Effector memory CD8-positive, alpha-beta T cell (primary cell): ENCODE measurements around the gene OR6A2.
A peak's percentile ranks its signal among the peaks of the same experiment; 100 is the strongest.
"Not testable (repeated sequence)": the region's sequence is repeated elsewhere in the genome, so short reads cannot be mapped to it uniquely, and the experiment has no call there.

Experiments
- ATAC-seq: fragments of 150-1000 bp; cut with Tn5 transposase; replicated peaks from 2 replicates; pipeline ENCODE4 v1.10.0; 2021; ENCODE audit warnings: mild to moderate bottlenecking, moderate library complexity
- DNase-seq, 3 experiments: peaks; one replicate each; pipeline ENCODE4 v3.0.0; 2021
- H3K27ac Mint-ChIP-seq, 2 donors: one replicate each; pipeline ENCODE4 v1.8.0; 2022; ENCODE audit warnings: mild to moderate bottlenecking in 2 of 2, mixed read lengths in 2 of 2, moderate library complexity in 2 of 2
- H3K27me3 Mint-ChIP-seq, 2 donors: one replicate each; pipeline ENCODE4 v1.8.0; 2022; ENCODE audit warnings: mixed read lengths in 2 of 2
- H3K36me3 Mint-ChIP-seq: one replicate; pipeline ENCODE4 v1.8.0; 2022; ENCODE audit warnings: mild to moderate bottlenecking, moderate library complexity, mixed read lengths; ENCODE audit not compliant: insufficient read depth
- H3K4me1 Mint-ChIP-seq, 2 donors: one replicate each; pipeline ENCODE4 v1.8.0; 2022; ENCODE audit warnings: low read depth in 2 of 2, mixed read lengths in 2 of 2
- H3K4me3 Mint-ChIP-seq, 2 donors: one replicate each; pipeline ENCODE4 v1.8.0; 2022; ENCODE audit warnings: mild to moderate bottlenecking in 2 of 2, mixed read lengths in 2 of 2, moderate library complexity in 2 of 2
- H3K9me3 Mint-ChIP-seq, 2 donors: one replicate each; pipeline ENCODE4 v1.8.0; 2022; ENCODE audit warnings: mixed read lengths in 2 of 2

Gene OR6A2

DNA sequence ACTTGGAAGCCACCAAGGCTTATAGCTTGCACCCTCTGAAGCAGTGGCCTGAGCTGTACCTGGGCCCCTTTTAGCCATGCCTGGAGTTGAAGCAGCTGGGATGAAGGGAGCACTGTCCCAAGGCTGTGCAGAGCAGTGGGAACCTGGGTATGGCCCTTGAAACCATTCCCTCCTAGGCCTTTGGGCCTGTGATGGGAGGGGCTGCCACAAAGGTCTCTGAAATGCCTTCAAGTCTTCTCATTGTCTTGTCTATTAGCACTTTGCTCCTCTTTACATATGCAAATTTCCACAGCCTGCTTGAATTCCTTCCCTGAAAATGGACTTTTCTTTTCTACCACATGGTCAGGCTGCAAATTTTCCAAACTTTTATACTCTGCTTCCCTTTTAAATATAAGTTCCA is 1.6 kb upstream of the OR6A2 start:
- H3K36me3 Mint-ChIP-seq, DNase-seq, H3K27ac Mint-ChIP-seq, ATAC-seq, H3K4me3 Mint-ChIP-seq, H3K4me1 Mint-ChIP-seq: not testable (repeated sequence)
- H3K9me3 Mint-ChIP-seq, result peaks cover 6 to 12% of the 10 kb centered on the region in 2 donors
- peaks cover 12 to 16% of the 10 kb centered on the region in 2 donors for H3K27me3 Mint-ChIP-seq

- Mint-ChIP-seq H3K27ac (no peak overlapping the region), H3K4me3 (no peak overlapping the region), H3K4me1 (no peaks in the 10 kb centered on the region), H3K36me3 (no peaks in the 10 kb centered on the region), H3K9me3 (no peaks in the 10 kb centered on the region), H3K27me3 (peaks cover 16 to 21% of the 10 kb centered on the region in 2 donors)
- ATAC-seq, result no peak
- DNase-seq, result no peak
Observed at GRCh38 chr11:6794639-6795038, 4.8 kb downstream of the OR6A2 start.

GRCh38 chr11:6790546-6790945 is 8.9 kb downstream of the OR6A2 start:
- no peak for ATAC-seq
- H3K36me3 Mint-ChIP-seq, result no peaks in the 10 kb centered on the region
- no peak overlapping the region for H3K4me3 Mint-ChIP-seq
- no peak for DNase-seq
- H3K4me1 Mint-ChIP-seq, result no peaks in the 10 kb centered on the region
- H3K27ac Mint-ChIP-seq, result no peak overlapping the region
- peaks cover 33 to 51% of the 10 kb centered on the region in 2 donors for H3K27me3 Mint-ChIP-seq
- no peaks in the 10 kb centered on the region for H3K9me3 Mint-ChIP-seq

DNA sequence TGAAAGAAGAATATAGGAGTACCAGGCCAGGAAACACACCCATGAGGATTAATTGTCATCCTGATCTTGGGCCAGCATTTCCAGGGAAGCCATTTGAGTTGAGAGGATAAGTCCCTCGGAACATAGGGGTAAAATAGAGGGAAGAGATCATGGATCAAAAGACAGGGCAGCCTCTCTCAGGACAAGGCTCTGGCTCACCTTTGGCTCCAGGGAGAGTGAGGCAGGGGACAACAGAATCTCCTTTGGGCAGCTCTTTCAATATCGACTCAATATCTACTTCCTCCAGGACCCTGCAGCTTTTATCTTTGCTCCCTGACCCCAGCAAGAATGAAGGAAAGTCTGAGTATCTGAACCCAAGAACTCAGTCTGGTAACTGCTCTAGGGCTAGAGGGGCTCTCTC is 16.8 kb downstream of the OR6A2 start, which contains the start of gene OR2AG1:
Gene OR2AG1, plus strand, starts transcription at position 301 of the 400 bp plus-strand sequence. CDS start 2,018 bp downstream, outside the sequence.
- H3K27ac Mint-ChIP-seq, result no peak within 1 kb of the TSS
- no peaks in the 10 kb centered on the region for H3K9me3 Mint-ChIP-seq
- H3K4me1 Mint-ChIP-seq, result no peaks in the 10 kb centered on the region
- H3K36me3 Mint-ChIP-seq, result no peaks in the 10 kb centered on the region
- peaks cover 29 to 63% of the 10 kb centered on the region in 2 donors for H3K27me3 Mint-ChIP-seq
- no peak for ATAC-seq
- DNase-seq, result no peak
- H3K4me3 Mint-ChIP-seq, result no peak within 1 kb of the TSS

GRCh38 chr11:6780829-6781228 is 18.7 kb downstream of the OR6A2 start:
- peaks cover 28 to 51% of the 10 kb centered on the region in 2 donors for H3K27me3 Mint-ChIP-seq
- no peak overlapping the region for H3K4me3 Mint-ChIP-seq
- no peak for ATAC-seq
- no peaks in the 10 kb centered on the region for H3K4me1 Mint-ChIP-seq
- H3K9me3 Mint-ChIP-seq, result no peaks in the 10 kb centered on the region
- DNase-seq, result no peak
- no peak overlapping the region for H3K27ac Mint-ChIP-seq
- no peaks in the 10 kb centered on the region for H3K36me3 Mint-ChIP-seq

- DNase-seq, result no peak
Observed at GRCh38 chr11:6778518-6778917, 21.0 kb downstream of the OR6A2 start.

GRCh38 chr11:6771926-6772893 is 27.3 kb downstream of the OR6A2 start, which contains the start of gene OR2AG2:
OR2AG2 (minus strand) TSS chr11:6771976; CDS start chr11:6768957, 3,019 bp downstream.
- no peak within 1 kb of the TSS for H3K4me3 Mint-ChIP-seq
- H3K36me3 Mint-ChIP-seq, result peaks cover 2% of the 10 kb centered on the region
- no peaks in the 10 kb centered on the region for H3K4me1 Mint-ChIP-seq
- no peak within 1 kb of the TSS for H3K27ac Mint-ChIP-seq
- DNase-seq (no peak), ATAC-seq (no peak)
- H3K27me3 Mint-ChIP-seq, result peaks cover 0 to 10% of the 10 kb centered on the region in 2 donors
- no peaks in the 10 kb centered on the region for H3K9me3 Mint-ChIP-seq

More at GRCh38 chr11:6778518-6778917, 21.0 kb downstream of the OR6A2 start:
- Mint-ChIP-seq H3K27me3 (peaks cover 20 to 36% of the 10 kb centered on the region in 2 donors), H3K27ac (no peak overlapping the region), H3K36me3 (no peaks in the 10 kb centered on the region), H3K9me3 (no peaks in the 10 kb centered on the region), H3K4me1 (no peaks in the 10 kb centered on the region), H3K4me3 (no peak overlapping the region)
- ATAC-seq, result no peak

- Mint-ChIP-seq H3K4me3 (no peak overlapping the region), H3K9me3 (no peaks in the 10 kb centered on the region), H3K27ac (no peak overlapping the region), H3K27me3 (peaks cover 4 to 21% of the 10 kb centered on the region in 2 donors), H3K36me3 (no peaks in the 10 kb centered on the region), H3K4me1 (peaks cover 0 to 13% of the 10 kb centered on the region in 2 donors)
- ATAC-seq, result peak; percentile 80
- peak; percentile 42 to 63 (median 51) for DNase-seq
Observed at GRCh38 chr11:6757373-6757967, 42.0 kb downstream of the OR6A2 start.

DNA sequence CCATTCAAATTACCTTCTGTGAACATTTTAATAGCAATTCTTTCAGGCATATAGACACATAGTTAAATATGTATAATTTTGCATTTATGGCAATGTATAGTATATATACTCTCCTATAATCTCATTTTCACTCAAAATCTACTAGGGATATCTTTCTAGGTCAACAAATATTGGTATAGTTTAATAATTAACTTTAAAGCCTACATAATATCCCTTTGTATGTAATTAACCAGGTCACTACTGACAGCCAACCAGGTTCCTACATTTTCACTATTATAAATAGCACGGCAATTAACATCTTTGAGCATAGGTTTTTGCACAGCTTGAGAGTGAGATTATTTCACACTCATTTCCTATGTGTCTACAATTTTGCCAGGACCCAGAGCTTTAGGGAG is 43.5 kb downstream of the OR6A2 start:
- Mint-ChIP-seq H3K4me1 (peaks cover 0 to 13% of the 10 kb centered on the region in 2 donors), H3K27ac (no peak overlapping the region), H3K27me3 (peaks cover 0 to 9% of the 10 kb centered on the region in 2 donors), H3K9me3 (no peaks in the 10 kb centered on the region), H3K4me3 (no peak overlapping the region), H3K36me3 (no peaks in the 10 kb centered on the region)
- ATAC-seq (no peak), DNase-seq (no peak)

- Mint-ChIP-seq H3K4me1 (peaks cover 0 to 13% of the 10 kb centered on the region in 2 donors), H3K27ac (no peak overlapping the region), H3K4me3 (no peak overlapping the region), H3K36me3 (no peaks in the 10 kb centered on the region), H3K27me3 (peaks cover 0 to 4% of the 10 kb centered on the region in 2 donors), H3K9me3 (no peaks in the 10 kb centered on the region)
- DNase-seq (peak; percentile 27 to 50 (median 31)), ATAC-seq (peak; percentile 59)
Observed at GRCh38 chr11:6755303-6755952, 44.1 kb downstream of the OR6A2 start.

GRCh38 chr11:6747097-6747668 is 52.3 kb downstream of the OR6A2 start:
- Mint-ChIP-seq H3K27me3 (no peaks in the 10 kb centered on the region), H3K4me3 (no peak overlapping the region), H3K27ac (no peak overlapping the region), H3K9me3 (no peaks in the 10 kb centered on the region), H3K36me3 (peaks cover 5% of the 10 kb centered on the region), H3K4me1 (peaks cover 11 to 34% of the 10 kb centered on the region in 2 donors)
- DNase-seq, result no peak
- no peak for ATAC-seq

DNA sequence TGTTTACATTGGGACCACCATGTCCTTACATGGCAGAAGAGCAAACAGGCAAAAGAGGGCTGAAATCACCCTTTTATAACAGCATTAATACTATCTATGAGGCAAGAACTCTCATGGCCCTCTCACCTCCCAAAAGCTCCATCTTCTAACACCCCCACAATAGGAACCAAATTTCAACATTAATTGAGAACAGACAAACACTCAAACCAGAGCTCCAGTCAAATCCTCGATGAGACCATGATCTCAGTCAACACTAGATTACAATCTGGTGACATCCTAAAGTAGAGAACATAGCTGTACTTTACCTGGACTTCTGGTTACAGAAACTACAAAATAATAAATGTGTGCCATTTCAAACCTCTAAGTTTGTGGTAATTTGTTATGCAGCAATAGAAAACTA is 52.9 kb downstream of the OR6A2 start:
- Mint-ChIP-seq H3K27me3 (no peaks in the 10 kb centered on the region), H3K4me1 (peaks cover 15 to 39% of the 10 kb centered on the region in 2 donors), H3K36me3 (peaks cover 5% of the 10 kb centered on the region), H3K9me3 (no peaks in the 10 kb centered on the region), H3K4me3 (no peak overlapping the region), H3K27ac (no peak overlapping the region)
- ATAC-seq (peak; percentile 39), DNase-seq (no peak)

- peak; percentile 20 to 42 (median 24) for DNase-seq
- ATAC-seq, result peak; percentile 88
- Mint-ChIP-seq H3K4me3 (no peak overlapping the region), H3K27me3 (no peaks in the 10 kb centered on the region), H3K27ac (no peak overlapping the region), H3K36me3 (peaks cover 5% of the 10 kb centered on the region), H3K4me1 (peaks cover 16 to 41% of the 10 kb centered on the region in 2 donors), H3K9me3 (no peaks in the 10 kb centered on the region)
Observed at GRCh38 chr11:6746086-6746618, 53.3 kb downstream of the OR6A2 start.
